GM12872 (cell line): ENCODE measurements around the gene MKRN1.

ENCODE experiments used
- CTCF ChIP-seq: IDR thresholded peaks from 3 replicates; pipeline ENCODE4 v1.5.1; 2011; ENCODE audit warnings: low read depth, mild to moderate bottlenecking, low read length, moderate library complexity; ENCODE audit not compliant: insufficient read depth

MKRN1 gene

GRCh38 chr7:140479062-140479738 lies at the start of gene MKRN1:
TSS of gene MKRN1 (minus strand) at chr7:140479505. CDS start at chr7:140479344, 161 bp downstream.
- TF ChIP-seq CTCF, result no peak

- no peak for TF ChIP-seq CTCF
These were observed 47.7 kb upstream of the MKRN1 start for GRCh38 chr7:140526787-140527664.

- no peak for TF ChIP-seq CTCF
These were observed 46.9 kb upstream of the MKRN1 start for GRCh38 chr7:140526214-140526613.

GRCh38 chr7:140525743-140526142 lies 46.4 kb upstream of the MKRN1 start:
- TF ChIP-seq CTCF, result no peak

GRCh38 chr7:140521421-140521820 lies 42.1 kb upstream of the MKRN1 start:
- no peak for TF ChIP-seq CTCF

GRCh38 chr7:140519007-140519399 lies 39.7 kb upstream of the MKRN1 start:
- TF ChIP-seq CTCF, result no peak

- no peak for TF ChIP-seq CTCF
These were observed 39.2 kb upstream of the MKRN1 start for GRCh38 chr7:140518370-140519006.
